PC-3 (cell line): ENCODE measurements around the gene CENPB. TPM values are rescaled to one million over a fixed set of nuclear protein-coding genes. Genes with fewer than 3 reads are reported as not detected.

Experiments
- ATAC-seq: fragments of 200-7000 bp; cut with Tn5 transposase; 2 replicates; pipeline ENCODE4 v1.9.1; 2020; ENCODE audit warnings: mild to moderate bottlenecking, moderate library complexity
- BruUV-seq: library from RNA; stranded (reverse); fragments of 400-500 nt; replicated peaks from 2 replicates; lab custom pipeline; 2021; lab: Mats Ljungman, UMichigan
- CTCF ChIA-PET: fragments of 300-600 bp; sonication (Branson Sonifier 250); formaldehyde crosslinking; loops from one replicate; lab custom pipeline; 2022; ENCODE audit warnings: antibody characterized with exemption; lab: Charles Lee
- POLR2A ChIA-PET: fragments of 300-600 bp; sonication (Branson Sonifier 250); formaldehyde crosslinking; loops from one replicate; lab custom pipeline; 2022; ENCODE audit warnings: antibody characterized with exemption; ENCODE audit not compliant: unreplicated experiment; lab: Charles Lee
- DNase-seq: peaks from one replicate; pipeline ENCODE4 v3.0.0-alpha.2; 2015
- H2AFZ ChIP-seq: fragments of 300-600 bp; sonication (generic); 2 replicates; pipeline ENCODE4 v1.6.0; 2016; ENCODE audit warnings: antibody characterized with exemption, low read length
- H3F3A ChIP-seq: fragments of 300-600 bp; sonication (generic); one replicate; pipeline ENCODE4 v1.6.0; 2017; ENCODE audit warnings: antibody characterized with exemption, low read length, control low read depth, mild to moderate bottlenecking; ENCODE audit not compliant: unreplicated experiment
- H3K27ac ChIP-seq: fragments of 300-600 bp; sonication (generic); 2 replicates; pipeline ENCODE4 v1.5.1; 2016; ENCODE audit warnings: mild to moderate bottlenecking, low read length
- H3K27me3 ChIP-seq: fragments of 300-600 bp; sonication (generic); 2 replicates; pipeline ENCODE4 v1.6.1; 2016; ENCODE audit warnings: low read length, mixed read lengths
- H3K36me3 ChIP-seq: fragments of 300-600 bp; sonication (generic); 2 replicates; pipeline ENCODE4 v1.6.1; 2016; ENCODE audit warnings: low read depth, mixed run types, low read length, mixed read lengths
- H3K4me1 ChIP-seq: fragments of 300-600 bp; sonication (generic); 2 replicates; pipeline ENCODE4 v1.5.1; 2016; ENCODE audit warnings: low read length; ENCODE audit not compliant: insufficient read depth
- H3K4me2 ChIP-seq: fragments of 300-600 bp; sonication (generic); 2 replicates; pipeline ENCODE4 v1.6.0; 2016; ENCODE audit warnings: low read length
- H3K4me3 ChIP-seq: fragments of 300-600 bp; sonication (generic); 2 replicates; pipeline ENCODE4 v1.5.1; 2016; ENCODE audit warnings: mild to moderate bottlenecking, low read length, mixed read lengths
- H3K79me2 ChIP-seq: fragments of 300-600 bp; sonication (generic); 2 replicates; pipeline ENCODE4 v1.6.1; 2017; ENCODE audit warnings: low read length, mixed read lengths
- H3K9ac ChIP-seq: fragments of 300-600 bp; sonication (generic); 2 replicates; pipeline ENCODE4 v1.6.0; 2016; ENCODE audit warnings: mild to moderate bottlenecking, low read length
- H3K9me2 ChIP-seq: fragments of 300-600 bp; sonication (generic); replicated peaks from 2 replicates; pipeline ENCODE4 v1.6.1; 2016; ENCODE audit warnings: mixed run types, low read length, mixed read lengths
- H3K9me3 ChIP-seq: fragments of 300-600 bp; sonication (generic); 2 replicates; pipeline ENCODE4 v1.6.1; 2016; ENCODE audit warnings: low read length, mixed read lengths
- H4K20me1 ChIP-seq: fragments of 300-600 bp; sonication (generic); 2 replicates; pipeline ENCODE4 v1.6.1; 2016; ENCODE audit warnings: low read length, mixed read lengths
- EZH2 ChIP-seq: fragments of 300-600 bp; sonication (generic); IDR thresholded peaks from one replicate; pipeline ENCODE4 v1.6.1; 2017; ENCODE audit warnings: antibody characterized with exemption, mild to moderate bottlenecking, low read length; ENCODE audit not compliant: unreplicated experiment
- EZH2phosphoT487 ChIP-seq: fragments of 300-600 bp; sonication (generic); IDR thresholded peaks from 2 replicates; pipeline ENCODE4 v1.6.1; 2018; ENCODE audit warnings: mild to moderate bottlenecking, antibody characterized with exemption, low read length, borderline replicate concordance
- intact Hi-C: fragments of 100-400 bp; cut with micrococcal nuclease; formaldehyde crosslinking; loops from 2 replicates; pipeline ENCODE4 v1.9.0; 2023
- total RNA-seq: library from RNA; depleted of rRNA; stranded (reverse); fragments of >200 nt; gene quantifications from 2 replicates; pipeline ENCODE4 v1.2.3, GENCODE V29; 2014
- TF ChIP-seq, protein P1 (sequence below): fragments of 300-600 bp; sonication (generic); conservative IDR thresholded peaks from 2 replicates; pipeline ENCODE4 v1.5.1; 2017; ENCODE audit warnings: antibody characterized with exemption, low read depth, mild to moderate bottlenecking, low read length

The CENPB gene
- total RNA-seq, 1 experiment from 2014 or later, result 213 TPM

DNA sequence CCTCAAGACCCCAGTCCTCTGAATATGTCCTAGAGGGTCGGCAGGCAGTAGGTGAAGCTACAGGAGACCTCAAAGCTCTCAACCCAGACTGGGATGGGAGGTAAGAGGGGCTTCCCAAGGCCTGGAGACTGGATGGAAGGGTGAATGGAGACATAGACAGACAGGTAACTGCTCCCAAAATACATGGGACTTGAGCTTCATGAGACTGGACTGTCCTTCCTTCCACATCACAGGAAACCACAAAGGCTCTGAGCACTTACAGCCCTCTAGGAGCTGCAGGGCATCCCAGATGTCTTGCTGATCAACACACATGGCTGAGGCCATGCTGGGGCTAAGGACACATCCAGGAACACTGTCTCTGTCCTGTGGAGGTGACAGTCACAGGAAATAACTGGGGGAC is 42.5 kb downstream of the CENPB start:
- BruUV-seq, result no TSS peak
- Histone ChIP-seq H3K4me2 (no peak overlapping the region), H3K9me2 (no peaks in the 10 kb centered on the region), H3K27me3 (no peaks in the 10 kb centered on the region), H4K20me1 (no peaks in the 10 kb centered on the region), H3K27ac (no peak overlapping the region), H3K79me2 (no peaks in the 10 kb centered on the region), H3K9me3 (no peaks in the 10 kb centered on the region), H3K4me3 (no peak overlapping the region), H3F3A (no peaks in the 10 kb centered on the region), H3K4me1 (no peaks in the 10 kb centered on the region), H3K9ac (no peak overlapping the region), H3K36me3 (no peaks in the 10 kb centered on the region), H2AFZ (no peak overlapping the region)
- ATAC-seq (no peak), DNase-seq (no peak)
- TF ChIP-seq, protein P1, sequence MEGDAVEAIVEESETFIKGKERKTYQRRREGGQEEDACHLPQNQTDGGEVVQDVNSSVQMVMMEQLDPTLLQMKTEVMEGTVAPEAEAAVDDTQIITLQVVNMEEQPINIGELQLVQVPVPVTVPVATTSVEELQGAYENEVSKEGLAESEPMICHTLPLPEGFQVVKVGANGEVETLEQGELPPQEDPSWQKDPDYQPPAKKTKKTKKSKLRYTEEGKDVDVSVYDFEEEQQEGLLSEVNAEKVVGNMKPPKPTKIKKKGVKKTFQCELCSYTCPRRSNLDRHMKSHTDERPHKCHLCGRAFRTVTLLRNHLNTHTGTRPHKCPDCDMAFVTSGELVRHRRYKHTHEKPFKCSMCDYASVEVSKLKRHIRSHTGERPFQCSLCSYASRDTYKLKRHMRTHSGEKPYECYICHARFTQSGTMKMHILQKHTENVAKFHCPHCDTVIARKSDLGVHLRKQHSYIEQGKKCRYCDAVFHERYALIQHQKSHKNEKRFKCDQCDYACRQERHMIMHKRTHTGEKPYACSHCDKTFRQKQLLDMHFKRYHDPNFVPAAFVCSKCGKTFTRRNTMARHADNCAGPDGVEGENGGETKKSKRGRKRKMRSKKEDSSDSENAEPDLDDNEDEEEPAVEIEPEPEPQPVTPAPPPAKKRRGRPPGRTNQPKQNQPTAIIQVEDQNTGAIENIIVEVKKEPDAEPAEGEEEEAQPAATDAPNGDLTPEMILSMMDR, result no peak
- TF ChIP-seq EZH2phosphoT487 (no peak), EZH2 (no peak)
- ChIA-PET CTCF (no interaction called here), POLR2A (no interaction called here)
- intact Hi-C loops, result no loop called here

DNA sequence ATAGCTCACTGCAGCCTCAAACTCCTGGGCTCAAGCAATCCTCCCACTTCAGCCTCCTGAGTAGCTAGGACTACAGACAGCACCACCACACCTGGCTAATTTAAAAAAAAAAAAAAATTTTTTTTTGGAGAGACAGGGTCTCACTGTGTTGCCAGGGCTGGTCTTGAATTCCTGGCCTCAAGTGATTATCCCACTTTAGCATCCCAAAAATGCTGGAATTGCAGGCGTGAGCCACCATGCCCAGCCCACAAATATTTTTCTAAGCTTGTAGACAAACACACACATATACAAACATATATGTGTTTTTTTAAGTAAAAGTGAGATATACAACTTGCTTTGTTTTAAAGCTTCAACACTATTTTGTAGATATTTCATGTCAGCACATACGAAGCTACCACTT is 43.3 kb downstream of the CENPB start:
- H3K79me2 ChIP-seq, result no peaks in the 10 kb centered on the region
- ChIA-PET CTCF (interaction anchor here (0.7 to 1.0 kb wide), 2 partner anchors 10 to 13 kb away, joined by 6 to 10 read pairs; no protein-coding TSS in a partner anchor), POLR2A (no interaction called here)
- no peak overlapping the region for H2AFZ ChIP-seq
- no peak overlapping the region for H3K27ac ChIP-seq
- BruUV-seq, result no TSS peak
- H3K27me3 ChIP-seq, result no peaks in the 10 kb centered on the region
- H3K36me3 ChIP-seq, result no peaks in the 10 kb centered on the region
- no peak for ATAC-seq
- no peak overlapping the region for H3K4me2 ChIP-seq
- H3K4me3 ChIP-seq, result no peak overlapping the region
- no peaks in the 10 kb centered on the region for H3K4me1 ChIP-seq
- no peaks in the 10 kb centered on the region for H4K20me1 ChIP-seq
- TF ChIP-seq, protein P1, result no peak
- TF ChIP-seq EZH2phosphoT487 (no peak), EZH2 (no peak)
- DNase-seq, result no peak
- no peaks in the 10 kb centered on the region for H3F3A ChIP-seq
- intact Hi-C loops, result no loop called here
- H3K9me3 ChIP-seq, result no peaks in the 10 kb centered on the region
- H3K9ac ChIP-seq, result no peak overlapping the region
- H3K9me2 ChIP-seq, result no peaks in the 10 kb centered on the region

DNA sequence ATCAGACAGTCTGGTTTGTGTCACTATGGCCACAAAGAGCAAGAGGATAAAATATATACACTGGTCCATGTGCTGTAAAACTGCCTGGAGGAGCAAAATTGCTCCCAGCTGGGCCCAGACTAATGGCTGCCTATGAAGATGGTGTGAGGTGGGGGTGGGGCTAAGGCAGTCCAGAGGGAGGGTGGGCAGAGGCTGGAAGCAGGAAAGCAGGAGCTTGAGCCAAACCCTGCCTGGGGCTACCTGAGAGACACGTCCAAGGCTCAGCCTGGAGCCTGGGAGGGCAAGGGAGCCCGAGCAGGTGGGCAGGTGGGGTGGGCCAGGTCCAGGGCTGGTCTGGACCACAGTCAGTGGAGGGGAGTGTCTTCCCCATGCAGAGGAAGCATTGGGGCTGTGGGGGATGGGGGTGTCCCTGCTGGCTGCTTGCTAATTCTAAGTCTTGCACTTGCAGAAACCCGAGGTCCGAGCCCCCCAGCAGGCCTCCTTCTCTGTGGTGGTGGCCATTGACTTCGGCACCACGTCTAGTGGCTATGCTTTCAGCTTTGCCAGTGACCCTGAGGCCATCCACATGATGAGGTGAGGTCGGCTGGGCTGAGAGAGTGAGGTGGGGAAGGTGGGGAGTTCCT is 44.6 kb downstream of the CENPB start:
- POLR2A ChIA-PET, result no interaction called here
- no TSS peak for BruUV-seq
- no peak for DNase-seq

More for the DNA sequence above, 44.6 kb downstream of the CENPB start:
- no peak overlapping the region for H3K9ac ChIP-seq
- H3K4me1 ChIP-seq, result no peaks in the 10 kb centered on the region
- no peaks in the 10 kb centered on the region for H4K20me1 ChIP-seq
- no peaks in the 10 kb centered on the region for H3K79me2 ChIP-seq
- H2AFZ ChIP-seq, result no peak overlapping the region
- CTCF ChIA-PET, result interaction anchor here (0.7 kb wide), 1 partner anchor 63 kb away, joined by 3 read pairs; no protein-coding TSS in a partner anchor
- no peaks in the 10 kb centered on the region for H3K36me3 ChIP-seq
- no peaks in the 10 kb centered on the region for H3F3A ChIP-seq
- ATAC-seq, result no peak
- no peak overlapping the region for H3K4me3 ChIP-seq
- H3K9me2 ChIP-seq, result no peaks in the 10 kb centered on the region
- no peak for TF ChIP-seq EZH2phosphoT487
- TF ChIP-seq EZH2, result no peak
- TF ChIP-seq, protein P1, result no peak
- no peaks in the 10 kb centered on the region for H3K27me3 ChIP-seq
- H3K4me2 ChIP-seq, result no peak overlapping the region
- H3K27ac ChIP-seq, result no peak overlapping the region
- intact Hi-C loops, result no loop called here
- H3K9me3 ChIP-seq, result no peaks in the 10 kb centered on the region
